Measurements from ENCODE around the gene NAT9.

DNA sequence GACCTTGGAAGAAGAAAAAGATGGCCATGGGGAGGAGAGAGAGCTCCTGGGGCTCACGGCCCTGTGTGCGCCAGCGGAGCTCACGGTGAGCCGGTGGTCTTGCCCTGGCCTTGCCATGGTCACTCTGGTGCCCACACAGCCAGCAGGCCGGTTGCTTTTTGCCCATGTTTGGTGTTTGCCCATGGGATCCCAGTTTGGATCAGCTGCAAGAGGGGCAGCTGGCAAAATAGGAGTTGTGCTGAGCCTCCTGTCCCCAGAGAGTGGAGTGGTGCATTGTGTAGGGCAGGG lies 26.2 kb downstream of the NAT9 start:
- TF ChIP-seq, protein P1, sequence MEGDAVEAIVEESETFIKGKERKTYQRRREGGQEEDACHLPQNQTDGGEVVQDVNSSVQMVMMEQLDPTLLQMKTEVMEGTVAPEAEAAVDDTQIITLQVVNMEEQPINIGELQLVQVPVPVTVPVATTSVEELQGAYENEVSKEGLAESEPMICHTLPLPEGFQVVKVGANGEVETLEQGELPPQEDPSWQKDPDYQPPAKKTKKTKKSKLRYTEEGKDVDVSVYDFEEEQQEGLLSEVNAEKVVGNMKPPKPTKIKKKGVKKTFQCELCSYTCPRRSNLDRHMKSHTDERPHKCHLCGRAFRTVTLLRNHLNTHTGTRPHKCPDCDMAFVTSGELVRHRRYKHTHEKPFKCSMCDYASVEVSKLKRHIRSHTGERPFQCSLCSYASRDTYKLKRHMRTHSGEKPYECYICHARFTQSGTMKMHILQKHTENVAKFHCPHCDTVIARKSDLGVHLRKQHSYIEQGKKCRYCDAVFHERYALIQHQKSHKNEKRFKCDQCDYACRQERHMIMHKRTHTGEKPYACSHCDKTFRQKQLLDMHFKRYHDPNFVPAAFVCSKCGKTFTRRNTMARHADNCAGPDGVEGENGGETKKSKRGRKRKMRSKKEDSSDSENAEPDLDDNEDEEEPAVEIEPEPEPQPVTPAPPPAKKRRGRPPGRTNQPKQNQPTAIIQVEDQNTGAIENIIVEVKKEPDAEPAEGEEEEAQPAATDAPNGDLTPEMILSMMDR (conservative IDR thresholded peaks at IDR 0.05 in 1 of 2, IDR thresholded peaks at IDR 0.05 in 1 of 2; ENCODE audit: low read depth in 1 of 2, low read length in 2 of 2): no peak
- no peak for TF ChIP-seq EZH2 (IDR thresholded peaks at IDR 0.05; ENCODE audit: low read length, missing control alignments)
